K562 (cell line): ENCODE data around the gene THOP1. TPM values are rescaled to one million over a fixed set of nuclear protein-coding genes. Genes with fewer than 3 reads are reported as not detected.

Experiments used
- ATAC-seq: fragments of 200-7000 bp; cut with Tn5 transposase; 3 replicates; pipeline ENCODE4 v1.9.1; 2020; ENCODE audit warnings: moderate library complexity
- BruUV-seq: library from RNA; stranded (reverse); fragments of 400-500 nt; replicated peaks from 2 replicates; lab custom pipeline; 2021; lab: Mats Ljungman, UMichigan
- CTCF ChIA-PET: fragments of 300-600 bp; formaldehyde crosslinking; extraction: SDS; loops from one replicate; lab custom pipeline; 2021; ENCODE audit warnings: low intra/inter-chr PET ratio; lab: Yijun Ruan, JAX
- POLR2A ChIA-PET: fragments of 300-600, 350-650 bp; sonication (Branson Sonifier 250); formaldehyde crosslinking; extraction: SDS; loops from one replicate; lab custom pipeline; 2021; ENCODE audit warnings: antibody characterized with exemption, inconsistent platforms; lab: Yijun Ruan, JAX
- DNase-seq, 4 experiments: peaks; one replicate each; pipeline versions ENCODE4 v3.0.0 to v3.0.0-alpha.2; 2011 to 2018; ENCODE audit warnings: low spot score in 3 of 4, mixed read lengths in 3 of 4; ENCODE audit errors: extremely low read depth in 1 of 4
- FAIRE-seq: peaks from 2 replicates; lab custom pipeline; 2011; peaks lifted over from hg19 to GRCh38; lab: Jason Lieb, UNC
- H2AFZ ChIP-seq: 2 replicates; pipeline ENCODE4 v1.6.0; 2011; ENCODE audit warnings: low read depth, low read length, control low read depth, inconsistent platforms
- H3K27ac ChIP-seq: fragments of 200-600 bp; 3 replicates; pipeline ENCODE4 v1.8.0; 2011; ENCODE audit warnings: low read depth, mild to moderate bottlenecking, control low read depth, inconsistent platforms, low read length, moderate library complexity, mixed read lengths; ENCODE audit errors: extremely low read depth
- H3K27me3 ChIP-seq, 2 experiments: fragments of 300-600 bp in 1 of 2; 2 replicates in 1 of 2; 3 replicates in 1 of 2; pipeline versions ENCODE4 v1.6.0 to v1.8.0; 2011; ENCODE audit warnings: inconsistent platforms in 2 of 2, low read length in 2 of 2, mild to moderate bottlenecking in 1 of 2, mixed read lengths in 1 of 2, moderate library complexity in 1 of 2; ENCODE audit not compliant: control insufficient read depth in 2 of 2, insufficient read depth in 2 of 2
- H3K36me3 ChIP-seq: fragments of 300-600 bp; 3 replicates; pipeline ENCODE4 v1.8.0; 2011; ENCODE audit warnings: mild to moderate bottlenecking, low read length, inconsistent platforms; ENCODE audit not compliant: control insufficient read depth, insufficient read depth
- H3K4me1 ChIP-seq, 2 experiments: fragments of 200-600 bp in 1 of 2; replicated peaks in 1 of 2; 2 replicates in 1 of 2; 3 replicates in 1 of 2; pipeline versions ENCODE4 v1.5.1 to v1.8.0; 2011; ENCODE audit warnings: inconsistent platforms in 2 of 2, low read length in 2 of 2, mild to moderate bottlenecking in 1 of 2, mixed read lengths in 1 of 2, moderate library complexity in 1 of 2; ENCODE audit not compliant: control insufficient read depth in 2 of 2, insufficient read depth in 2 of 2
- H3K4me2 ChIP-seq: 2 replicates; pipeline ENCODE4 v1.6.1; 2011; ENCODE audit warnings: low read length, control low read depth, inconsistent platforms, mixed read lengths; ENCODE audit not compliant: insufficient read depth
- H3K4me3 ChIP-seq: fragments of 200-600 bp; sonication (generic), shearing (Covaris generic); 2 replicates; pipeline ENCODE4 v1.5.1; 2016; ENCODE audit warnings: control low read depth, inconsistent platforms
- H3K79me2 ChIP-seq: fragments of 200-600 bp; 3 replicates; pipeline ENCODE4 v1.8.0; 2011; ENCODE audit warnings: low read length, inconsistent platforms; ENCODE audit not compliant: control insufficient read depth, insufficient read depth
- H3K9ac ChIP-seq, 2 experiments: 2 replicates each; pipeline versions ENCODE4 v1.6.0 to v1.6.1; 2011; ENCODE audit warnings: low read depth in 2 of 2, low read length in 2 of 2, control low read depth in 1 of 2, inconsistent platforms in 1 of 2, mild to moderate bottlenecking in 1 of 2, mixed read lengths in 1 of 2; ENCODE audit not compliant: insufficient read depth in 1 of 2
- H3K9me1 ChIP-seq: one replicate; pipeline ENCODE4 v1.6.0; 2011; ENCODE audit warnings: inconsistent platforms, mild to moderate bottlenecking, low read length, moderate library complexity; ENCODE audit not compliant: control insufficient read depth, insufficient read depth
- H3K9me3 ChIP-seq: replicated peaks from 2 replicates; pipeline ENCODE4 v1.5.1; 2011; ENCODE audit warnings: low read depth, low read length, inconsistent platforms; ENCODE audit not compliant: control insufficient read depth, insufficient read depth
- H4K20me1 ChIP-seq: replicated peaks from 2 replicates; pipeline ENCODE4 v1.6.1; 2011; ENCODE audit warnings: low read length, inconsistent platforms, mixed read lengths; ENCODE audit not compliant: control insufficient read depth, insufficient read depth
- CBX3 ChIP-seq, 2 experiments: IDR thresholded peaks; 1 replicate in 1 of 2; 2 replicates in 1 of 2; pipeline ENCODE4 v1.6.1; 2012; ENCODE audit warnings: inconsistent platforms in 2 of 2, low read length in 2 of 2, borderline replicate concordance in 1 of 2, control low read depth in 1 of 2
- MCM3 ChIP-seq: fragments of 450-650 bp; IDR thresholded peaks from 2 replicates; pipeline ENCODE4 v1.6.1; 2016
- POLR2AphosphoS5 ChIP-seq: IDR thresholded peaks from 2 replicates; pipeline ENCODE4 v1.6.1; 2011; ENCODE audit warnings: mild to moderate bottlenecking, low read depth, low read length, moderate library complexity; ENCODE audit not compliant: control insufficient read depth, insufficient read depth
- POLR2B ChIP-seq: fragments of 450-650 bp; IDR thresholded peaks from 2 replicates; pipeline ENCODE4 v1.6.1; 2018; ENCODE audit warnings: low read depth; ENCODE audit not compliant: partially characterized antibody
- TAF15 ChIP-seq: fragments of 200-400 bp; formaldehyde crosslinking; IDR thresholded peaks from 2 replicates; pipeline ENCODE4 v1.6.1; 2017; ENCODE audit warnings: mild to moderate bottlenecking, low read depth, low read length, moderate library complexity
- WGBS: fragments of 100-300 bp; shearing (Covaris generic); methylation state at CpG from one replicate; pipeline ENCODE4 v1.1.6; 2016; ENCODE audit warnings: low coverage, mixed read lengths; ENCODE audit not compliant: insufficient coverage; ENCODE audit errors: missing lambda C conversion rate; 5-methylcytosine and 5-hydroxymethylcytosine counted together
- in situ Hi-C: fragments of 300-500 bp; cut with MboI; formaldehyde crosslinking; loops from 4 replicates; pipeline ENCODE4 v1.15.0; 2018; ENCODE audit warnings: inconsistent platforms, mixed read lengths
- intact Hi-C: fragments of 100-400 bp; cut with micrococcal nuclease; formaldehyde crosslinking; loops from 2 replicates; pipeline ENCODE4 v1.14.2; 2022
- polyA plus RNA-seq, 8 experiments: library from polyadenylated mRNA; depleted of rRNA in 4 of 8; stranded (reverse) in 5 of 8; unstranded in 3 of 8; fragments of >200 nt; fragmentation: Nextera tagmentation in 2 of 8; fragmentation: Illumina TruSeq in 1 of 8; extraction: Ambion mirVana in 2 of 8; extraction: Trizol in 1 of 8; gene quantifications; 2 replicates each; pipeline versions ENCODE4 v1.2.1 to v1.2.3, GENCODE V29; 2011 to 2014; ENCODE audit warnings: inconsistent platforms in 1 of 8, missing spikeins in 1 of 8
- total RNA-seq, 7 experiments: library from RNA; depleted of rRNA in 6 of 7; stranded (reverse); fragments of >200 nt in 6 of 7; fragmentation: Illumina TruSeq in 2 of 7; extraction: Trizol in 2 of 7; gene quantifications; 2 replicates each; pipeline versions ENCODE4 v1.2.1 to v1.2.3, GENCODE V29; 2011 to 2021; ENCODE audit warnings: low replicate concordance in 1 of 7
- TF ChIP-seq, protein P1 (sequence below): sonication (generic); formaldehyde crosslinking; IDR thresholded peaks from 2 replicates; pipeline ENCODE4 v1.9.0; 2022; ENCODE audit warnings: mild to moderate bottlenecking, missing genetic modification reagents

Gene THOP1
- total and polyA plus RNA-seq, 9 of the 15 experiments (the other 6 are each of a cell fraction or from before 2014, with no cell fraction given) = 1.3 to 255 (median 96.1) TPM

DNA sequence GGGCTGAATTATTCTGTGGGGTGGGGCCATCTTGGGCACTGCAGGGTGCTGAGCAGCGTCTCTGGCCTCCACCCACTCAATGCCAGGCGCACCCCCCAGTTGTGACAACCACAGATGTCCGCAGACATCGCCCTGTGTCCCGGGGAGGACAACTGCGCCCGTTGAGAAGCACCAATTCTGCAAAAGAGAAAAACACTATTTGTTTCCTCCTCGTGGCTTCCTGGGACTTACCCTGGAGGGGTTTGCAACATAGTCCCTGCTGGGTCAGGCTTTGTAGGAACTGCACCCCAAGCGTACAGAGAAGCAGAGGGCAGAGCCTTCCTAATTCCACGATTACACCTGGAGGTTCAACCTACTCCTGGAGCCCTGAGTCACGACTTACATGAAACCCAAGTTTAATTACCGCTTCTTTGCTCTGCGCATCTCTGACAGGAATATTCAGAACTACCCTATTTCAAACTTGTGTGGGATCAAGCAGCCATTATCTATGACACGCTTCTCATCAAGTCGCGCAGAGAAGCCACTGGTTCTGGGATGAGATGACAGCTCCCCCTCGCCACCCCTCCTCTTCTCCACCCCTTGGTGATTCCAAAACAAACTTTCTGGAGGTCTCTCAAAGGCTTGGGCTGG lies 34.4 kb upstream of the THOP1 start:
- H2AFZ ChIP-seq = no peak overlapping the region
- H3K36me3 ChIP-seq = peaks cover 27% of the 10 kb centered on the region; the same call in 2 of the 3 replicates
- ChIA-PET CTCF (interaction anchor here (0.6 kb wide), 1 partner anchor 77 kb away, joined by 7 read pairs; no protein-coding TSS in a partner anchor), POLR2A (no interaction called here)
- no peak overlapping the region for H3K4me2 ChIP-seq
- H3K9me1 ChIP-seq = no peaks in the 10 kb centered on the region
- no peaks in the 10 kb centered on the region for H3K9me3 ChIP-seq
- in situ Hi-C loops = no loop called here
- FAIRE-seq (no peak), DNase-seq (no peak), ATAC-seq (no peak)
- no TSS peak for BruUV-seq
- TF ChIP-seq TAF15 (no peak), POLR2B (no peak), POLR2AphosphoS5 (no peak), MCM3 (no peak), CBX3 (IDR thresholded peaks at IDR 0.05; ENCODE audit: borderline replicate concordance in 1 of 2, low read length in 2 of 2) (no peak)
- TF ChIP-seq, protein P1, sequence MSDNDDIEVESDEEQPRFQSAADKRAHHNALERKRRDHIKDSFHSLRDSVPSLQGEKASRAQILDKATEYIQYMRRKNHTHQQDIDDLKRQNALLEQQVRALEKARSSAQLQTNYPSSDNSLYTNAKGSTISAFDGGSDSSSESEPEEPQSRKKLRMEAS (CRISPR knock-in tag) = no peak
- intact Hi-C loops = no loop called here
- no peak overlapping the region for H3K9ac ChIP-seq
- H3K79me2 ChIP-seq = no peaks in the 10 kb centered on the region
- WGBS = 31% methylated on average over 17 of the region's 17 CpGs
- H3K4me3 ChIP-seq = no peak overlapping the region
- no peak overlapping the region for H3K27ac ChIP-seq
- peaks cover 7 to 14% of the 10 kb centered on the region in 2 experiments; a peak in 3 of 5 replicates for H3K27me3 ChIP-seq
- peaks cover 0 to 17% of the 10 kb centered on the region in 2 experiments; a peak in 2 of 5 replicates for H3K4me1 ChIP-seq
- H4K20me1 ChIP-seq = no peaks in the 10 kb centered on the region
